ENCODE results near the gene OBP2A.

- TF ChIP-seq, protein P1, sequence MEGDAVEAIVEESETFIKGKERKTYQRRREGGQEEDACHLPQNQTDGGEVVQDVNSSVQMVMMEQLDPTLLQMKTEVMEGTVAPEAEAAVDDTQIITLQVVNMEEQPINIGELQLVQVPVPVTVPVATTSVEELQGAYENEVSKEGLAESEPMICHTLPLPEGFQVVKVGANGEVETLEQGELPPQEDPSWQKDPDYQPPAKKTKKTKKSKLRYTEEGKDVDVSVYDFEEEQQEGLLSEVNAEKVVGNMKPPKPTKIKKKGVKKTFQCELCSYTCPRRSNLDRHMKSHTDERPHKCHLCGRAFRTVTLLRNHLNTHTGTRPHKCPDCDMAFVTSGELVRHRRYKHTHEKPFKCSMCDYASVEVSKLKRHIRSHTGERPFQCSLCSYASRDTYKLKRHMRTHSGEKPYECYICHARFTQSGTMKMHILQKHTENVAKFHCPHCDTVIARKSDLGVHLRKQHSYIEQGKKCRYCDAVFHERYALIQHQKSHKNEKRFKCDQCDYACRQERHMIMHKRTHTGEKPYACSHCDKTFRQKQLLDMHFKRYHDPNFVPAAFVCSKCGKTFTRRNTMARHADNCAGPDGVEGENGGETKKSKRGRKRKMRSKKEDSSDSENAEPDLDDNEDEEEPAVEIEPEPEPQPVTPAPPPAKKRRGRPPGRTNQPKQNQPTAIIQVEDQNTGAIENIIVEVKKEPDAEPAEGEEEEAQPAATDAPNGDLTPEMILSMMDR (IDR thresholded peaks at IDR 0.05), result no peak
- no peak for TF ChIP-seq POLR2A (IDR thresholded peaks at IDR 0.05)
Observed at GRCh38 chr9:135533674-135534073, 12.3 kb upstream of the OBP2A start.

Data from Peyer's patch (tissue), 4 donors.